Heart left ventricle (tissue), 16 donors: ENCODE data around the gene IL6ST. TPM values are rescaled to one million over a fixed set of nuclear protein-coding genes. Genes with fewer than 3 reads are reported as not detected.

ENCODE experiments used
- ATAC-seq, 4 donors: fragments of 200-7000 bp; cut with Tn5 transposase; one replicate each; pipeline ENCODE4 v1.9.1; 2020 to 2022; ENCODE audit warnings: moderate library complexity in 4 of 4, mild to moderate bottlenecking in 3 of 4, moderate number of reproducible peaks in 1 of 4
- DNase-seq, 5 donors: peaks; one replicate each; pipeline ENCODE4 v3.0.0-alpha.2; 2020
- H3K27ac ChIP-seq, 12 donors: fragments of 200-600 bp; sonication (generic) in 4 of 12; one replicate each; pipeline versions ENCODE4 v1.5.0 to v1.8.0; 2016 to 2022; ENCODE audit warnings: mild to moderate bottlenecking in 2 of 12
- H3K27me3 ChIP-seq, 9 donors: fragments of 200-600 bp; sonication (generic) in 2 of 9; one replicate each; pipeline versions ENCODE4 v1.5.1 to v1.8.0; 2016 to 2022; ENCODE audit warnings: mild to moderate bottlenecking in 3 of 9
- H3K36me3 ChIP-seq, 9 donors: fragments of 200-600 bp; sonication (generic) in 2 of 9; one replicate each; pipeline versions ENCODE4 v1.5.0 to v1.8.0; 2018 to 2022; ENCODE audit warnings: mild to moderate bottlenecking in 2 of 9
- H3K4me1 ChIP-seq, 12 donors: fragments of 200-600 bp; sonication (generic) in 4 of 12; one replicate each; pipeline versions ENCODE4 v1.5.0 to v1.8.0; 2016 to 2022; ENCODE audit warnings: mild to moderate bottlenecking in 3 of 12
- H3K4me3 ChIP-seq, 12 donors: fragments of 200-600 bp; sonication (generic) in 4 of 12; one replicate each; pipeline versions ENCODE4 v1.5.0 to v1.8.0; 2017 to 2022; ENCODE audit warnings: mild to moderate bottlenecking in 9 of 12, moderate library complexity in 4 of 12
- H3K9me3 ChIP-seq, 12 donors: fragments of 200-600 bp; sonication (generic) in 4 of 12; one replicate each; pipeline versions ENCODE4 v1.5.0 to v1.8.0; 2016 to 2022; ENCODE audit warnings: mild to moderate bottlenecking in 1 of 12
- CTCF ChIP-seq, 12 donors: fragments of 200-600 bp; sonication (generic) in 4 of 12; IDR thresholded peaks; one replicate each; pipeline versions ENCODE4 v1.5.0 to v1.8.0; 2018 to 2022; ENCODE audit warnings: antibody characterized with exemption in 12 of 12, mild to moderate bottlenecking in 5 of 12
- POLR2A ChIP-seq, 2 donors: fragments of 450-650 bp; IDR thresholded peaks; one replicate each; pipeline ENCODE4 v1.6.1; 2017; ENCODE audit warnings: antibody characterized with exemption in 2 of 2, mild to moderate bottlenecking in 2 of 2, moderate library complexity in 2 of 2
- WGBS, 4 donors: extraction: QIAGEN DNeasy Blood & Tissue Kit in 2 of 4; methylation state at CpG; one replicate each; pipeline versions ENCODE4 v1.1.5 to v1.1.7; 2013 to 2018; 5-methylcytosine and 5-hydroxymethylcytosine counted together
- intact Hi-C, 10 donors: fragments of 100-400 bp; cut with DNase I; formaldehyde crosslinking; loops; one replicate each; pipeline versions ENCODE4 v1.11.1 to v1.14.2; 2022
- polyA plus RNA-seq, 2 donors: library from polyadenylated mRNA; stranded (reverse); fragments of 200-250 nt; gene quantifications; one replicate each; pipeline ENCODE4 v1.2.3, GENCODE V29; 2013
- total RNA-seq, 9 donors: library from RNA; depleted of rRNA in 2 of 9; stranded (reverse); fragments of >200 nt in 2 of 9; fragmentation: NEBNext Ultra II Directional in 3 of 9; extraction: Animal tissue kit (Norgen Biotek cat#: 25700) in 3 of 9; gene quantifications; one replicate each; pipeline versions ENCODE4 v1.1.0 to v1.2.4, GENCODE V29; 2016 to 2023
- donor health status: ischemic (EF 13 %, LVEDD 7.1; RV severe dilation, severe dysfunction).
- donor health status: healthy with polysubstance abuse.
- donor health status: DM: no; HTN: yes; CAD: no.
- donor health status: DM: no; HTN: no; CAD: no.
- donor health status: ischemic (EF 25% LVEDD 6.9; RV normal size, moderate dysfunction).
- donor health status: ischemic (EF 25% LVEDD 5.7; RV mildly dilated, moderate dysfunction).
- donor health status: healthy.
- donor health status: DM: yes; HTN: yes; CAD: no.
- donor health status: ischemic (EF 35%, LVEDD 5.7; RV mildly dilated, moderate dysfunction).
- donor health status: nonischemic (EF 11% LVEDD 7.7; RV severe dilation, severe dysfunction).
- donor health status: DM: yes; HTN: yes; CAD: no.
- donor health status: PGD.
- donor health status: ischemic (EF 29% LVEDD 5.4; RV normal size, mild dysfunction).
- donor health status: nonischemic (EF 23%, LVEDD 6.1; RV moderate dilation, normal function).

Gene IL6ST
- total and polyA plus RNA-seq, 11 donors = 24.6 to 239 (median 152) TPM

GRCh38 chr5:55986931-55987330, 7.8 kb downstream of the IL6ST start:
- intact Hi-C loops = no loop called here
- H3K9me3 ChIP-seq = peaks cover 0 to 9% (median 0%) of the 10 kb centered on the region in 12 donors
- DNase-seq (no peak), ATAC-seq (no peak)
- peaks cover 0 to 20% (median 9%) of the 10 kb centered on the region in 9 donors for H3K36me3 ChIP-seq
- TF ChIP-seq CTCF (IDR thresholded peaks at IDR 0.05) (no peak), POLR2A (IDR thresholded peaks at IDR 0.05) (no peak)
- H3K4me3 ChIP-seq = no peak overlapping the region
- no peaks in the 10 kb centered on the region for H3K27me3 ChIP-seq
- peaks cover 8 to 94% (median 49%) of the 10 kb centered on the region in 12 donors for H3K4me1 ChIP-seq
- WGBS, 4 donors = 90 to 96% (median 93%) methylated on average over 4 of the region's 4 CpGs
- H3K27ac ChIP-seq = no peak overlapping the region

GRCh38 chr5:55985181-55985580, 9.6 kb downstream of the IL6ST start:
- intact Hi-C loops = no loop called here
- Histone ChIP-seq H3K4me1 (peaks cover 5 to 80% (median 40%) of the 10 kb centered on the region in 12 donors), H3K9me3 (peaks cover 0 to 5% (median 0%) of the 10 kb centered on the region in 12 donors), H3K36me3 (peaks cover 0 to 37% (median 27%) of the 10 kb centered on the region in 9 donors), H3K27ac (no peak overlapping the region), H3K27me3 (no peaks in the 10 kb centered on the region), H3K4me3 (no peak overlapping the region)
- no peak for TF ChIP-seq POLR2A (IDR thresholded peaks at IDR 0.05)
- TF ChIP-seq CTCF (IDR thresholded peaks at IDR 0.05) = no peak
- 80 to 92% (median 86%) methylated on average over 6 of the region's 6 CpGs for WGBS, 4 donors
- ATAC-seq (no peak), DNase-seq (no peak)

- DNase-seq (no peak), ATAC-seq (no peak)
- Histone ChIP-seq H3K9me3 (peaks cover 0 to 5% (median 0%) of the 10 kb centered on the region in 12 donors), H3K36me3 (peaks cover 0 to 49% (median 34%) of the 10 kb centered on the region in 9 donors), H3K27ac (no peak overlapping the region), H3K27me3 (no peaks in the 10 kb centered on the region), H3K4me1 (peaks cover 5 to 80% (median 31%) of the 10 kb centered on the region in 12 donors), H3K4me3 (no peak overlapping the region)
- no peak for TF ChIP-seq CTCF (IDR thresholded peaks at IDR 0.05)
- no peak for TF ChIP-seq POLR2A (IDR thresholded peaks at IDR 0.05)
- 78 to 84% (median 80%) methylated on average over 2 of the region's 2 CpGs for WGBS, 4 donors
- intact Hi-C loops = loop anchor here in 5 of 10 donors (2.0 to 5.0 kb wide), 3 partner anchors 208 to 218 kb away; no protein-coding TSS in a partner anchor
Observed at GRCh38 chr5:55983986-55984385, 10.8 kb downstream of the IL6ST start.

- peaks cover 6 to 81% (median 33%) of the 10 kb centered on the region in 12 donors for H3K4me1 ChIP-seq
- ATAC-seq = peak; percentile 31 to 65 (median 46)
Observed at GRCh38 chr5:55982957-55983381, 11.8 kb downstream of the IL6ST start.

More at GRCh38 chr5:55982957-55983381, 11.8 kb downstream of the IL6ST start:
- DNase-seq = no peak
- peak in 7 of 12 donors; percentile 9 to 52 (median 28) for TF ChIP-seq CTCF (IDR thresholded peaks at IDR 0.05)
- TF ChIP-seq POLR2A (IDR thresholded peaks at IDR 0.05) = no peak
- Histone ChIP-seq H3K9me3 (peaks cover 0 to 5% (median 0%) of the 10 kb centered on the region in 12 donors), H3K27ac (no peak overlapping the region), H3K27me3 (no peaks in the 10 kb centered on the region), H3K36me3 (peaks cover 0 to 50% (median 37%) of the 10 kb centered on the region in 9 donors), H3K4me3 (no peak overlapping the region)
- 40 to 49% (median 44%) methylated on average over 5 of the region's 5 CpGs for WGBS, 4 donors
- intact Hi-C loops = loop anchor here in 5 of 10 donors (2.0 to 5.0 kb wide), 3 partner anchors 209 to 219 kb away; no protein-coding TSS in a partner anchor
